Caco-2 (cell line): ENCODE data around the gene MAST2. TPM values are rescaled to one million over a fixed set of nuclear protein-coding genes. Genes with fewer than 3 reads are reported as not detected.

Source experiments
- BruUV-seq: library from RNA; stranded (reverse); fragments of 400-500 nt; replicated peaks from 2 replicates; lab custom pipeline; 2021; lab: Mats Ljungman, UMichigan
- CTCF ChIA-PET: fragments of 300-600 bp; sonication (Branson Sonifier 250); formaldehyde crosslinking; loops from one replicate; lab custom pipeline; 2022; ENCODE audit warnings: antibody characterized with exemption; lab: Charles Lee
- POLR2A ChIA-PET: fragments of 300-600 bp; sonication (Branson Sonifier 250); formaldehyde crosslinking; loops from one replicate; lab custom pipeline; 2022; ENCODE audit warnings: antibody characterized with exemption; lab: Charles Lee
- DNase-seq, 2 experiments: peaks; one replicate each; pipeline versions ENCODE4 v3.0.0 to v3.0.0-alpha.2; 2020 to 2022
- H3K27me3 ChIP-seq: replicated peaks from 2 replicates; pipeline ENCODE4 v1.6.0; 2011; ENCODE audit warnings: low read length; ENCODE audit not compliant: control insufficient read depth, insufficient read depth
- H3K36me3 ChIP-seq: 2 replicates; pipeline ENCODE4 v1.5.1; 2011; ENCODE audit warnings: low read length; ENCODE audit not compliant: control insufficient read depth, insufficient read depth
- H3K4me1 ChIP-seq: fragments of 250-450 bp; sonication (Bioruptor Pico); 2 replicates; pipeline ENCODE4 v1.5.1; 2020; ENCODE audit warnings: mild to moderate bottlenecking
- H3K4me3 ChIP-seq: 2 replicates; pipeline ENCODE4 v1.5.1; 2011; ENCODE audit warnings: low read depth, mild to moderate bottlenecking, control low read depth, low read length
- H3K9me3 ChIP-seq: fragments of 250-450 bp; sonication (Bioruptor Pico); 2 replicates; pipeline ENCODE4 v1.5.1; 2020; ENCODE audit warnings: mild to moderate bottlenecking, moderate library complexity
- H3K27ac Mint-ChIP-seq: one replicate; pipeline ENCODE4 v1.8.0; 2022; ENCODE audit warnings: mixed read lengths; ENCODE audit not compliant: unreplicated experiment
- H3K27me3 Mint-ChIP-seq: one replicate; pipeline ENCODE4 v1.8.0; 2022; ENCODE audit warnings: mixed read lengths; ENCODE audit not compliant: insufficient read depth, unreplicated experiment
- H3K36me3 Mint-ChIP-seq: one replicate; pipeline ENCODE4 v1.8.0; 2022; ENCODE audit warnings: mild to moderate bottlenecking, mixed read lengths; ENCODE audit not compliant: insufficient read depth, unreplicated experiment
- H3K4me1 Mint-ChIP-seq: one replicate; pipeline ENCODE4 v1.8.0; 2022; ENCODE audit warnings: low read depth, mixed read lengths; ENCODE audit not compliant: unreplicated experiment
- H3K4me3 Mint-ChIP-seq: one replicate; pipeline ENCODE4 v1.8.0; 2022; ENCODE audit warnings: mild to moderate bottlenecking, moderate library complexity, mixed read lengths; ENCODE audit not compliant: unreplicated experiment
- H3K9me3 Mint-ChIP-seq: one replicate; pipeline ENCODE4 v1.8.0; 2022; ENCODE audit warnings: mixed read lengths; ENCODE audit not compliant: unreplicated experiment
- intact Hi-C: fragments of 100-400 bp; cut with micrococcal nuclease; formaldehyde crosslinking; loops from one replicate; pipeline ENCODE4 v1.10.0; 2022; ENCODE audit not compliant: unreplicated experiment
- total RNA-seq: library from RNA; stranded (reverse); gene quantifications from 2 replicates; pipeline ENCODE4 v1.2.3, GENCODE V29; 2022
- TF ChIP-seq, protein P1 (sequence below), 2 experiments: fragments of 200-600 bp in 1 of 2; IDR thresholded peaks; 1 replicate in 1 of 2; 2 replicates in 1 of 2; pipeline versions ENCODE4 v1.5.1 to v1.8.0; 2011 to 2022; ENCODE audit warnings: antibody characterized with exemption in 1 of 2, control low read depth in 1 of 2, inconsistent platforms in 1 of 2, low read depth in 1 of 2, low read length in 1 of 2, mild to moderate bottlenecking in 1 of 2, moderate library complexity in 1 of 2; ENCODE audit not compliant: insufficient read depth in 1 of 2, severe bottlenecking in 1 of 2, unreplicated experiment in 1 of 2

The MAST2 gene
- total RNA-seq, 1 experiment from 2014 or later: 43.3 TPM

GRCh38 chr1:46017876-46018503 lies 214.6 kb downstream of the MAST2 start:
- no peak overlapping the region for H3K4me3 ChIP-seq
- H3K27me3 ChIP-seq: no peaks in the 10 kb centered on the region
- no peaks in the 10 kb centered on the region for H3K4me1 Mint-ChIP-seq
- no TSS peak for BruUV-seq
- no peaks in the 10 kb centered on the region for H3K9me3 Mint-ChIP-seq
- H3K36me3 Mint-ChIP-seq: no peaks in the 10 kb centered on the region
- H3K27ac Mint-ChIP-seq: no peak overlapping the region
- TF ChIP-seq, protein P1, sequence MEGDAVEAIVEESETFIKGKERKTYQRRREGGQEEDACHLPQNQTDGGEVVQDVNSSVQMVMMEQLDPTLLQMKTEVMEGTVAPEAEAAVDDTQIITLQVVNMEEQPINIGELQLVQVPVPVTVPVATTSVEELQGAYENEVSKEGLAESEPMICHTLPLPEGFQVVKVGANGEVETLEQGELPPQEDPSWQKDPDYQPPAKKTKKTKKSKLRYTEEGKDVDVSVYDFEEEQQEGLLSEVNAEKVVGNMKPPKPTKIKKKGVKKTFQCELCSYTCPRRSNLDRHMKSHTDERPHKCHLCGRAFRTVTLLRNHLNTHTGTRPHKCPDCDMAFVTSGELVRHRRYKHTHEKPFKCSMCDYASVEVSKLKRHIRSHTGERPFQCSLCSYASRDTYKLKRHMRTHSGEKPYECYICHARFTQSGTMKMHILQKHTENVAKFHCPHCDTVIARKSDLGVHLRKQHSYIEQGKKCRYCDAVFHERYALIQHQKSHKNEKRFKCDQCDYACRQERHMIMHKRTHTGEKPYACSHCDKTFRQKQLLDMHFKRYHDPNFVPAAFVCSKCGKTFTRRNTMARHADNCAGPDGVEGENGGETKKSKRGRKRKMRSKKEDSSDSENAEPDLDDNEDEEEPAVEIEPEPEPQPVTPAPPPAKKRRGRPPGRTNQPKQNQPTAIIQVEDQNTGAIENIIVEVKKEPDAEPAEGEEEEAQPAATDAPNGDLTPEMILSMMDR (IDR thresholded peaks at IDR 0.05; ENCODE audit: insufficient read depth in 1 of 2, low read depth in 1 of 2, low read length in 1 of 2, severe bottlenecking in 1 of 2, unreplicated experiment in 1 of 2): no peak
- intact Hi-C loops: no loop called here
- no peaks in the 10 kb centered on the region for H3K27me3 Mint-ChIP-seq
- no peak for DNase-seq
- no peaks in the 10 kb centered on the region for H3K36me3 ChIP-seq
- H3K4me1 ChIP-seq: no peaks in the 10 kb centered on the region
- ChIA-PET POLR2A (no interaction called here), CTCF (interaction anchor here (1.5 kb wide), 1 partner anchor 206 kb away, joined by 4 read pairs; no protein-coding TSS in a partner anchor)
- no peak overlapping the region for H3K4me3 Mint-ChIP-seq
- no peaks in the 10 kb centered on the region for H3K9me3 ChIP-seq

DNA sequence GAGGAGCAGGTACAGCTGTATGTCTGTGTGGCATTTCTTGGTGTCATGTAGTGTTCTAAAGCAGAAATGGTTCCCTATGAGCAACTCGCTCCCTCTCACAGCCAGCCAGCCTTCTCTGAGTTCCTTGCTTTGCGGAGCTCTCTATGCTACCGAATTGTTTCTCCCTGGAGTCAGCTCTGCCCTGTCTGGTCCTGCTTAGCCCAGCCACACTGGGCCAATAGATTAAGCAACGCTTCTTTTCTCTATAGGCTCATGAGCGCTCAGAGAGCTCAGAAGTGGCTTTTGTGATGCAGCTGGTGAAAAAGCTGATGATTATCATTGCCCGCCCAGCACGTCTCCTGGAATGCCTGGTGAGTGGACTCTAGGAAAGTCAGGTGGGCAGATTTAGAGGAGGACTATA lies 215.9 kb downstream of the MAST2 start:
- ChIA-PET POLR2A (no interaction called here), CTCF (interaction anchor here (1.5 kb wide), 1 partner anchor 204 kb away, joined by 4 read pairs; no protein-coding TSS in a partner anchor)
- Histone ChIP-seq H3K27me3 (no peaks in the 10 kb centered on the region), H3K4me3 (no peak overlapping the region), H3K4me1 (no peaks in the 10 kb centered on the region), H3K9me3 (no peaks in the 10 kb centered on the region), H3K36me3 (no peaks in the 10 kb centered on the region)
- Mint-ChIP-seq H3K4me1 (no peaks in the 10 kb centered on the region), H3K27ac (no peak overlapping the region), H3K27me3 (no peaks in the 10 kb centered on the region), H3K4me3 (no peak overlapping the region), H3K9me3 (no peaks in the 10 kb centered on the region), H3K36me3 (no peaks in the 10 kb centered on the region)
- intact Hi-C loops: no loop called here
- TF ChIP-seq, protein P1 (IDR thresholded peaks at IDR 0.05; ENCODE audit: insufficient read depth in 1 of 2, low read depth in 1 of 2, low read length in 1 of 2, severe bottlenecking in 1 of 2, unreplicated experiment in 1 of 2): no peak
- no TSS peak for BruUV-seq
- DNase-seq: no peak

DNA sequence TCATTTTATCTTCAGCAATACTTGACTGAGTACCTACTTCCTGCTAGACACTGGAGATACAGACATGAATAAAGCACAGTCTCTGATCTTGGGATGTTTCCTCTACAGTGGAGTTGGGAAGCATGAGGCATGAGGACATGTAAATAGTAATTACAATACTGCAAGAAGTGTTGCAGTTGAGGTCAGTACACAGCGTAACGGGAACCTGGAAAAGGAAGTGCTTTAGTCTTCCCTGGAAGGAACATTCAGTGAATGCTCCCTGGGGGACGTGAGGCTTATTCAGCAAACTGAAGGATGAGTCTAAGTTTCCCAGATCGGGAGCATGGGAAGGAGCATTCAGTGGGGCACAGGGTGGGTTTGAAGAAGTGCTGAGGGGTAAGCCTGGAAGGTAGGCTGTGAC lies 216.6 kb downstream of the MAST2 start:
- Mint-ChIP-seq H3K4me3 (no peak overlapping the region), H3K9me3 (no peaks in the 10 kb centered on the region), H3K27me3 (no peaks in the 10 kb centered on the region), H3K27ac (no peak overlapping the region), H3K4me1 (no peaks in the 10 kb centered on the region), H3K36me3 (no peaks in the 10 kb centered on the region)
- H3K27me3 ChIP-seq: no peaks in the 10 kb centered on the region
- H3K4me1 ChIP-seq: no peaks in the 10 kb centered on the region
- no peaks in the 10 kb centered on the region for H3K9me3 ChIP-seq
- BruUV-seq: no TSS peak
- H3K36me3 ChIP-seq: no peaks in the 10 kb centered on the region
- ChIA-PET POLR2A (no interaction called here), CTCF (no interaction called here)
- H3K4me3 ChIP-seq: no peak overlapping the region
- intact Hi-C loops: no loop called here
- TF ChIP-seq, protein P1 (IDR thresholded peaks at IDR 0.05; ENCODE audit: insufficient read depth in 1 of 2, low read depth in 1 of 2, low read length in 1 of 2, severe bottlenecking in 1 of 2, unreplicated experiment in 1 of 2): no peak
- DNase-seq: no peak
